Measurements from ENCODE around the gene FZD10.

FZD10 gene, protein sequence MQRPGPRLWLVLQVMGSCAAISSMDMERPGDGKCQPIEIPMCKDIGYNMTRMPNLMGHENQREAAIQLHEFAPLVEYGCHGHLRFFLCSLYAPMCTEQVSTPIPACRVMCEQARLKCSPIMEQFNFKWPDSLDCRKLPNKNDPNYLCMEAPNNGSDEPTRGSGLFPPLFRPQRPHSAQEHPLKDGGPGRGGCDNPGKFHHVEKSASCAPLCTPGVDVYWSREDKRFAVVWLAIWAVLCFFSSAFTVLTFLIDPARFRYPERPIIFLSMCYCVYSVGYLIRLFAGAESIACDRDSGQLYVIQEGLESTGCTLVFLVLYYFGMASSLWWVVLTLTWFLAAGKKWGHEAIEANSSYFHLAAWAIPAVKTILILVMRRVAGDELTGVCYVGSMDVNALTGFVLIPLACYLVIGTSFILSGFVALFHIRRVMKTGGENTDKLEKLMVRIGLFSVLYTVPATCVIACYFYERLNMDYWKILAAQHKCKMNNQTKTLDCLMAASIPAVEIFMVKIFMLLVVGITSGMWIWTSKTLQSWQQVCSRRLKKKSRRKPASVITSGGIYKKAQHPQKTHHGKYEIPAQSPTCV

GRCh38 chr12:130162267-130162666 lies at the start of gene FZD10:
Gene FZD10 (plus strand): TSS chr12:130162464. CDS start chr12:130162943, 479 bp downstream.
- DNase-seq, result no peak

DNA sequence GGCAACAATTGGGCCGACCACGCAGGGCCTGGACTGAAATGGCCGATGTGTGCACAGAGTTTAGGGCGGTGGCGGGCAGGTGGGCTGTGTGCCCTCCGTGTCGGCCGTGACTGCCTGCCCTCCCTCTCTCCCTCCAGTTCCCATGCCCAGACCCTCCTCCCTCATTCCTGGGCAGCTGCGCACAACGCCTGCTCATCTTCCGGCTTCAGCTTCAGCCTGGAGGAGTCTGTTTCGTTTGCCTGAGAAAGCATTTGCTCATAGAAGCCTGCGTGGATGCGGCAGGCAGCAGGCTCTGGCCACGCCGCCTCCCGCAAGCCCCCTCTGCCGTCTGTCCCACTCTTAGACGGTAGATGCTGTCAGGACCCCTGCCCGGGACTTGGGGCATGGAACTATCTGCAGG lies 47.3 kb upstream of the FZD10 start:
- no peak for DNase-seq

GRCh38 chr12:130115646-130116045 lies 46.6 kb upstream of the FZD10 start:
- no peak for DNase-seq

GRCh38 chr12:130116791-130117190 lies 45.5 kb upstream of the FZD10 start:
- DNase-seq, result no peak

DNA sequence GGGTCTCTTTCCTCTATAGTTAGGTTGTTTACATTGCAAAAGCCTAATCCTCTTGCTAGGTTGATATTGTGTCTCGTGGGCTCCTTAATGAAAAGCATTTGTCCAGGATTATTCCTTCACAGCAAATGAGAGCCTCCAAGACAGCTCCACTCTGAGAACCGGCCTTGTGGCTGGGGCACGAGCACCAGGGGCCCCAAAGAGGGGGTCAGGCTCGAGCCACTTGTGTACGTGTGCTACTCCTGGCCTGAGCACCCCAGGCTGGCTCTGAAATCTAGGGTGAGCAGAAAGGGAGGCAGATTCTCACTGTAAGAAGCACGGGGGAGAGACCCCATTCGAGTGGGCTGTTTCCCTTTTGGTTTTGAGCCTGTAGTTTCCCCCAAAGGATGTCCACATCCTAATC lies 45.0 kb upstream of the FZD10 start:
- no peak for DNase-seq

GRCh38 chr12:130117701-130118100 lies 44.6 kb upstream of the FZD10 start:
- no peak for DNase-seq

DNA sequence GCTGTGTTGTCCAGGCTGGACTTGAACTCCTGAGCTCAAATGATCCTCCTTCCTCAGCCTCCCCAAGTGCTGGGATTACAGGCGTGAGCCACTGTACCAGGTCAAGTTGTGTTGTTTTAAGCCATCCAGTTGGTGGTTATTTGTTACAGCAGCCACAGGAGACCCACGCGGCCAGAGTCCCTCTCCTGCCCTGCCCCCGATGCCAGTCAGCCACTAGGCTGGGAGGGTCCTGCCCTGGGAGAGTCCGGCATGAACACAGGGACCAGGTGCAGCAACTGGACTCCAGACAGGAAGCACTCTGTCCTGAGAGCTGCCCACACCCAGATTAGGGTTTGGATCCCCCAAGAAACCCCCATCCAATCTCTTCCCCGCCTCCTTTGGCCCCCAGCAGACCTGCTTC lies 44.1 kb upstream of the FZD10 start:
- no peak for DNase-seq

DNA sequence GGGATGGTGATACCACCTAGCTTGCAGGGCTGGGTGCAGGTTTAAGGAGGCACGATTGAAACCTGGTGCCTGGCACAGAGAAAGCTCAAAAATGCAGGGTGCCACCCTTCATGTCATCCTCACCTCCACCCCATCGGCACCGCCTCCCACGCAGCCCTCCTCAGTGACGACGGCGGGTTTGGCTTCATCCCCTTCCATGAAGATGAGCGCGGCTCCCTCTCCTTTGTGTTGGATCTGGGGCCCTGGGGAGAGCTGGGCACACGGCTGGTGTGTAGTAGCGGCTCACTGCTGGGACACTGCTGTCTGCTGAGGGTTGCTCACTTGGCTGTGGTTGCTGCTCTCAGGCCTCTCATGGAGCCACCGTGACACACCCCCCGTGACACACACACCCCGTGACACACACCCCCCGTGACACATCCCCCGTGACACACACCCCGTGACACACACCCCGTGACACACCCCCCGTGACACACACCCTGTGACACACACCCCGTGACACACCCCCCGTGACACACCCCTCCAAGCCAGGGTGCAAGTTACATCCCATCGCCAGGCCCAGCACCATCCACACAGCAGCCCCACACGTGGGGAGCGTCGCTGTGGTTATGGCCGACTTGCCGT lies 42.9 kb upstream of the FZD10 start:
- DNase-seq, result no peak

- DNase-seq, result no peak
Measured at GRCh38 chr12:130120012-130120805, 42.1 kb upstream of the FZD10 start.

DNA sequence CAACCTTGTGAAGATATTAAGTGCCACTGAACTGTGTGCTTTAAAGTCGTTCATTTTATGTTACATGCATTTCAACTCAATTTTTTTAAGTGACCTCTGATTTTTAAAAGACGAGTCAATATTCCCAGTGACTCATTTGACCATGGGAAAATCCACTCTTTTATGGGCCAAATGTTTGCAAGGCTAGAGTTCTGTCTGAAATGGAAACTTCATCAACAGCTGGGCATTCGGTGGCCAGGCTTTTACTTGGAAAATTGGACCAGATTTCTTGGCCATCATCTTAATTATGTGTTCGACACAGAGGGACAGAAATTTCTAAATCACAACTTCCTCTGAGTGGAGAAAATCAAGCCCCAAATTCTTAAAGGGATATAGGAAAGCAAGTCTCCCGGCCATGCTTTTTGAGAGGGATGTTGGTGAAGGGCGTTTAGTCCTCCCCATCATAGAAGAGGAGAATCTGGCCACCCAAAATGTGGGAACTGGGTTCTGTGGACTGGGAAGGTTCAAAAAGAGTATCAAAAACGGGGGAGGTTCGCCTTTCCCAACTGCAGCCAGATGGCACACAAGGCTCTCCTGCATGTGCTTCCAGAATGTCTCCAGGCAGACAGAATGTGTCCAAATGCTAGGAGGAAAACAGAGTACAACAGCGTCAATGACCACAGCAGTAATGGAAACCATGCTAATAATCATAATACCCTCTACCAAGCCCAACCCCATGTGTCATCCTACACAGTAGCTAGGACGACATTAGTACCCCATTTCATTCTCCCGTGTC lies 40.9 kb upstream of the FZD10 start:
- no peak for DNase-seq

GRCh38 chr12:130122356-130122755 lies 39.9 kb upstream of the FZD10 start:
- no peak for DNase-seq

DNA sequence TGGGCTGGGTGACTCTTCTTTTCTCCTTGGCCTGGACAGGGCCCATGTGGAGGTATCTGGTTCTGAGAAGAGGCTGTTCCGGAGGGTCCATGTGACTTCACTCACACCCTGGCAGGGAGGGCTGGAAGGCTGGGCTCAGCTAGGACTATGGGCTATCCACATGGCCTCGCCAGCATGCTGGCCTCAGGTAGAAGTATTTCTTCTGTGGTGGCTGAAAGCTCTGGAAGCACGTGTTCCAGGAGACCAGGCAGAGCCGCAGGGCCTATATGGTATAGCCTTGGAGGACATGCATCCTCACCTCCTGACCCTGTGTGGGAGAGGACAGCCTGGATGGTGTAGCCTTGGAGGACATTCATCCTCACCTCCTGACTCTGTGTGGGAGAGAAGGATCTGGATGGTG lies 38.2 kb upstream of the FZD10 start:
- DNase-seq, result no peak

DNA sequence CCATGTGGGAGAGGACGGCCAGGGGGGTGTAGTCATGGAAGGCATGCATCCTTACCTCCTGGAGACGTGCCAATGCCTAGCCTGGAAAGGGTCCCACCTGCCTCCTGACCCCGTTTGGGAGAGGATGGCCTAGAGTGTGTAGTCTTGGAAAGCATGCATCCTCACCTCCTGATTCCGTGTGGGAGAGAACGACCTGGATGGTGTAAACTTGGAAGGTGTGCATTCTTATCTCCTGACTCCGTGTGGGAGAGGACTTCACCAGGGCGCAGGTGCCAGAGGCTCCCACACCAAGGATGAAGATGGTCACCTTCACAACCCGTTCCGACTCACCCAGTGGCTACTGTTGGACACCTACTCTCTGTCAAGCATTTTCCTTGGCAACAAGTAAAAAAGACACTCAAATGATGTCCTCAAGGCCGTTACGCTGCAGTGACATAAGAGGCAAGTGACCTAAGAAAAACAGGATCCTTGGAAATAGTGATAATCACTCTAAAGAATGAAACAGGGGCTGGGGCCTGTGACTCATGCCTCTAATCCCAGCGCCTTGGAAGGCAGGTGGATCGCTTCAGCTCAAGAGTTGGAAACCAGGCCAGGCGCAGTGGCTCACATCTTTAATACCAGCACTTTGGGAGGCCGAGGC lies 37.5 kb upstream of the FZD10 start:
- DNase-seq, result no peak

DNA sequence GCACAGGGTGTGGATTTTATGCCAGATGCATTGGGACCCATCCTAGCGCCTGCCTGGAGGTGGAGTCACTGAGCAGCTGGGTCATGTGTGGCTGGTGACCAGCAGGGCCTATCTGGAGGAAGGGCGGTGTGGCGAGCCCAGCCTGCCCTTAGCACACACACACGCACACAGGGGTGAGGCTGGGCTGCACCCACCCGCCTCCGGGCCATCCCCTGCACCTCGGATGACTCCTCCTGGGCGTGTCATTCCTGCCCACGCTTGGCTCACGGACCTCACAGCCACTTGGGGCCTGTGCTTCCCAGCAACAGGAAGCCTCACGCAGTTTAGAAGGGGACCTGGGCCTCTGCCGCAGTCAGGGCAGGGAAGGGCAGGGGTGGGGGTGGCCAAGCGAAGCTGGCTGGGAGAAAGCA lies 36.2 kb upstream of the FZD10 start:
- no peak for DNase-seq

DNA sequence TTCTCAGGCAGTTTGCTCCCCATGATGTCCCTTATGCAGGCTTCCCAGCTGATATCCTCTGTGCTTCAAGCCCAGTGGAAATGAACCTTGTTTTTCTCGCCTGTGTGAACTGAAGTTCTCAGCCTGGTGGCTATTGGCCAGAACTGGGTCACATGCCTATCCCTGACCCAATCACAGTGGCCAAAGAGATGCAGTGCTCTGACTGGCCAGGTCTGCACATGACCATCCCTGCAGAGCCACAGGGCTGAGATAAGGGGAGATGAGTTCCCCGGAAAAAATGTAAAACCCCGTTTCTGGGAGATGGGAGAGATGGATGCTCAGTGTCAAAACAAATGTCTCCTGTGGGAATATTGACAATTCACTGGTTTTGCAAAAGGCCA lies 34.7 kb upstream of the FZD10 start:
- DNase-seq, result no peak

DNA sequence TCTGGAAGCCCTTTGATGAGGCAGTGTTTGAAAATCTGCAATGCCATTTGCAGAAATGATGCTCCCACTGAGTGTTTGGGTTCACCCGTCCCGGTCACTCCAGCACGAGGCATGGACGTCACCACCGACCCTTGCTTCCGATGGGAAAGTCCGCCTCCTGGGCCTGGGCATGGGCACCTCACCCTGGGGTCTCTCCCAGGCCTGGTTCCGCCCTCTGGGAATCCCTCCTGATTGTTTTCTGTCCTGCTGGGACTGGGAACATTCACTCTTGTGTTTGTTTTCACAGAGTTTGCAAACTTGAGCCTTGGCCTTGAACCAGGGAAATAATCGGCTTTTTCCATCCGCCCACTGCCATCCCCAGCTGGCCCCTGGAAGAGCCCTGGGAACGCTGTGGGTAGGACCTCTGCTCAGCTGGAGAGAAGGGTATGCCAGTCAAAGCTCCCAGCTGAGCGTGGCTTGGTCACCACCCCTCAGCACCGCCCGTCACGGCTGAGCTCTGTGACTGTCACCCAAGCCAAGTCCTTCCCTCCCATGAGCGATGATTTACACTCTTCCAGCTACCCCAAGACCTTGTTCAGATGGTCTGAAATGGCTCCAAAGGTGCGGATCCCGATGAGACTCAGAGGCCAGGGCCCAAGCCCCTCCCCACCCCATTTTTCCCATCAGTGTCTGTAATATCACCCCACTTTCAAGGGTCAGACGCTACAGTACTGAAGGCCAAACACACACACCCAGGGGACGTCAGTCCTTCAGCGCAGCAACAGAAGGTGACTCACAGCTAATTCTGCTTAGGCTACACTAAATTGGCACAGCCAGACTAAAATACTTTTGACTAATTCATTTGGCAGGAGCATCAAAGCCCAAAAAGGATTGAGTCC lies 34.1 kb upstream of the FZD10 start:
- DNase-seq, result no peak

DNA sequence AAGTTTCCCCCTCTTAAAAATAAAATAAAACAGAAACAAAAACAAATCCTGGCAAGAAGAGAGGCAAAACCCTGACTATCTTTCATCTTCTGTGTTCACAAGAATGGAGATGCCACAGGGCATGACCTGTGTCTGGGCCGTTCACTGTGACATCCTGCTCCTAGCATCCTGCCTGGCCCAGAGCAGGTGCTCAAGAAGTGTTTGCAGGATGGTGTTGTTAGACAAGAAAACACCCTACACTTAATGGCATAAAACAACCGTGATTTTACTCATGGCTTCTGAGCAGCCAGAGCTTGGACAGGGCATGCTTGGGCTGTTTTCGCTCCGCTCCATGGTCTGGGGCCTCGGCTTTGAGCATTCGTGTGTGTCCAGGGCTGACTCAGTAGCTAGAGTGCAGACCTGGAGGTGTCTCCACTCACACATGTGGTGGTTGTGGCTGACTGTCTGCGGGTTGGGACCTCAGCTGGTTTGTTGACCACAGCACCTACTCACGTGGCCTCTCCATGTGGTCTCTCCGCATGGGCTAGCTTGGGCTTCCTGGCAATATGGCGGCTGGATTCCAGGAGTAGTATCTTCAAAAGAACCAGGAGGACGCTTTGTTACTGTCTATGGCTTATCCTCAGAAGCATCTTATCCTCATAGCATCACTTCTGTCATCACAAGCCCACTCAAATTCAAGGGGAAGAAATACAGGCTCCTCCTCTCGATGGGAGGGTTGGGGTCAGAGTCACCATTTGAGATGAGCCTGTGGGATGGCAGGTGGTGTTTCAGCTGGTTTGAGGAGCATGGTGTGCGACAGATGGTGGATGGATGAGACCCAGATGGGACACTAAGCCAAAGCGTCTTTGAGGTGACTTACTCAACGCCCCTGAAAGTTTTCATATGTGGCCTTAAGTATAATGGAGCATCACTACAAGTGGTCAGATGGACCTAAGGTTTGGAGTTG lies 33.2 kb upstream of the FZD10 start:
- DNase-seq, result no peak

DNA sequence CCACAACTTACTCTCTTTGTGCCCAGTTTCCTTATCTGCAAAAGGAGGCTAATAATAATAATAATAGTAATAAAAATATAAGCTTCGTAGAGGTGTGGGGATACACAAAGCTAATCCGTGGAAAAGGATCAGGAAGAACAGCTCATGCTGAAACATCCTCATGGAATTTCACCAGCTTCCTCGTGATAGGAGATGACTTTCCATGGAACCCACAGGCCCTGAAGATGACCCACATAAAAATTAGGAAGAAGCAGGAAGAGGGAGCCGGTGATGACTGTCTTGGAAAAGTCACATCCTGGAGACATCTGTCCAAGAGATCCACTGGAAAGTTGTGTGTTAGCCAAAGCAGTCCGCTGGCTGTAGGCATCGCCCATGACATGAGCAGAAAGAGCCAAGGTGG lies 31.9 kb upstream of the FZD10 start:
- DNase-seq, result no peak

DNA sequence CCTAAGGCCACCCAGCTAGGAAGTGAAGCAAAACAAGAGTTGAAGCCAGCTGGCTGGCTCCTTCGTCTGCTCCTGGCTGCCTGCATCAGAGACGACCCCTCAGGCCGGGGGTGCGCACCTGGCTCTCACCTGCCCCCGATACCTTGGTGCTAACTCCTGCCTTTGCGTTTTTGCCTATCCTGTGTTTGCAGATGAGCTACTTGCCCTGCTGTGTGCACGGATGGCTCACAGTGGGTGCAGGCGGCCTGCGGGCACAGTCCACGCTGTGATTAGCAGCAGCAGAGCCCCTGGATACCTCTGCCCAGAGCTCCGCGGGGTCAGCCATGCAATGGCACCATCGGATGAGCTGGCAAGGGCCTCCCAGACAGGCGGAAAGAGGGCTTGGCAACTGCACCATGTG lies 31.2 kb upstream of the FZD10 start:
- no peak for DNase-seq

- DNase-seq, result no peak
Measured at GRCh38 chr12:130131801-130132200, 30.5 kb upstream of the FZD10 start.

All from activated CD4-positive, alpha-beta T cell treated with anti-CD3 and anti-CD28 coated beads, Interleukin-2, amount 50 U/mL, for 4 hours (primary cell).